ENCODE results near the gene CALR3.

GRCh38 chr19:16529466-16530144, 33.6 kb upstream of the CALR3 start:
- TF ChIP-seq CTCF (IDR thresholded peaks at IDR 0.05) (no peak), POLR2A (IDR thresholded peaks at IDR 0.05) (no peak), EP300 (IDR thresholded peaks at IDR 0.05; ENCODE audit: low read depth) (no peak), POLR2AphosphoS5 (IDR thresholded peaks at IDR 0.05) (no peak)

All from transverse colon (tissue), 4 donors.